Measurements from ENCODE around the gene CLEC1B.
"Not testable (repeated sequence)": the region's sequence is repeated elsewhere in the genome, so short reads cannot be mapped to it uniquely, and the experiment has no call there.

Gene CLEC1B

GRCh38 chr12:9999016-9999415 is at the start of gene CLEC1B:
Gene CLEC1B (minus strand): TSS chr12:9999121. CDS start chr12:9999100, 21 bp downstream.
- no peak for DNase-seq

- no peak for DNase-seq
Measured at GRCh38 chr12:10048526-10048925, 49.6 kb upstream of the CLEC1B start.

GRCh38 chr12:10042167-10042566 is 43.2 kb upstream of the CLEC1B start:
- DNase-seq, result no peak

- no peak for DNase-seq
Measured at GRCh38 chr12:10033783-10034545, 35.0 kb upstream of the CLEC1B start.

- no peak for DNase-seq
Measured at GRCh38 chr12:10031771-10032175, 32.9 kb upstream of the CLEC1B start.

- DNase-seq, result no peak
Measured at GRCh38 chr12:10031321-10031720, 32.4 kb upstream of the CLEC1B start.

GRCh38 chr12:10030446-10030845 is 31.5 kb upstream of the CLEC1B start, which contains the start of gene CLEC9A:
Gene CLEC9A (plus strand): TSS chr12:10030682. CDS start chr12:10052688, 22,006 bp downstream.
- no peak for DNase-seq

GRCh38 chr12:10027721-10028120 is 28.8 kb upstream of the CLEC1B start:
- no peak for DNase-seq

- no peak for DNase-seq
Measured at GRCh38 chr12:10027311-10027710, 28.4 kb upstream of the CLEC1B start.

- DNase-seq, result not testable (repeated sequence)
Measured at GRCh38 chr12:10026666-10027065, 27.7 kb upstream of the CLEC1B start.

GRCh38 chr12:10025236-10025635 is 26.3 kb upstream of the CLEC1B start:
- no peak for DNase-seq

- no peak for DNase-seq
Measured at GRCh38 chr12:10021342-10021741, 22.4 kb upstream of the CLEC1B start.

GRCh38 chr12:10018386-10018785 is 19.5 kb upstream of the CLEC1B start:
- no peak for DNase-seq

GRCh38 chr12:10016881-10017280 is 18.0 kb upstream of the CLEC1B start:
- DNase-seq, result no peak

GRCh38 chr12:10015450-10015849 is 16.5 kb upstream of the CLEC1B start:
- DNase-seq, result no peak

GRCh38 chr12:10012630-10013330 is 13.9 kb upstream of the CLEC1B start:
- DNase-seq, result no peak

GRCh38 chr12:10001171-10001776 is 2.4 kb upstream of the CLEC1B start:
- no peak for DNase-seq

- DNase-seq, result no peak
Measured at GRCh38 chr12:9992296-9992695, 6.6 kb downstream of the CLEC1B start.

- DNase-seq, result no peak
Measured at GRCh38 chr12:9991876-9992275, 7.0 kb downstream of the CLEC1B start.

- no peak for DNase-seq
Measured at GRCh38 chr12:9980126-9980525, 18.8 kb downstream of the CLEC1B start.

- DNase-seq, result no peak
Measured at GRCh38 chr12:9977916-9978315, 21.0 kb downstream of the CLEC1B start.

GRCh38 chr12:9976626-9977025 is 22.3 kb downstream of the CLEC1B start:
- not testable (repeated sequence) for DNase-seq

- no peak for DNase-seq
Measured at GRCh38 chr12:9975614-9976013, 23.3 kb downstream of the CLEC1B start.

- DNase-seq, result not testable (repeated sequence)
Measured at GRCh38 chr12:9974731-9975130, 24.2 kb downstream of the CLEC1B start.
